Hippocampal formation (tissue), 2 donors: Measurements from ENCODE around the gene ROBO1.
"Not testable (repeated sequence)": the region's sequence is repeated elsewhere in the genome, so short reads cannot be mapped to it uniquely, and the experiment has no call there.

ENCODE experiments used
- DNase-seq, 2 donors: peaks; one replicate each; lab custom pipeline; 2025; lab: John Stamatoyannopoulos, UW

ROBO1 gene

GRCh38 chr3:78690766-78691165 lies 1077.0 kb downstream of the ROBO1 start:
- no peak for DNase-seq

- DNase-seq = no peak
Observed at GRCh38 chr3:78689378-78689777, 1078.4 kb downstream of the ROBO1 start.

- DNase-seq = no peak
Observed at GRCh38 chr3:78687520-78687919, 1080.3 kb downstream of the ROBO1 start.

GRCh38 chr3:78683284-78683683 lies 1084.5 kb downstream of the ROBO1 start:
- no peak for DNase-seq

- not testable (repeated sequence) for DNase-seq
Observed at GRCh38 chr3:78675119-78675805, 1092.5 kb downstream of the ROBO1 start.

- DNase-seq = no peak
Observed at GRCh38 chr3:78670746-78671145, 1097.1 kb downstream of the ROBO1 start.

GRCh38 chr3:78670094-78670493 lies 1097.7 kb downstream of the ROBO1 start:
- peak; percentile 8 to 68 for DNase-seq

- no peak for DNase-seq
Observed at GRCh38 chr3:78668302-78668701, 1099.5 kb downstream of the ROBO1 start.

GRCh38 chr3:78666470-78666800 lies 1101.4 kb downstream of the ROBO1 start:
- no peak for DNase-seq

GRCh38 chr3:78665776-78666469 lies 1101.9 kb downstream of the ROBO1 start:
- DNase-seq = no peak

- DNase-seq = no peak
Observed at GRCh38 chr3:78665101-78665500, 1102.7 kb downstream of the ROBO1 start.

- DNase-seq = no peak
Observed at GRCh38 chr3:78660957-78661356, 1106.8 kb downstream of the ROBO1 start.

- peak in 1 of 2 donors; percentile 54 for DNase-seq
Observed at GRCh38 chr3:78659386-78659987, 1108.3 kb downstream of the ROBO1 start.

GRCh38 chr3:78647726-78648125 lies 1120.1 kb downstream of the ROBO1 start:
- no peak for DNase-seq

- DNase-seq = peak in 1 of 2 donors; percentile 85
Observed at GRCh38 chr3:78645628-78646310, 1122.0 kb downstream of the ROBO1 start.

GRCh38 chr3:78644847-78645246 lies 1123.0 kb downstream of the ROBO1 start:
- no peak for DNase-seq

GRCh38 chr3:78642226-78643035 lies 1125.4 kb downstream of the ROBO1 start:
- no peak for DNase-seq

- no peak for DNase-seq
Observed at GRCh38 chr3:78641703-78642102, 1126.1 kb downstream of the ROBO1 start.

- DNase-seq = no peak
Observed at GRCh38 chr3:78634316-78634715, 1133.5 kb downstream of the ROBO1 start.

GRCh38 chr3:78633626-78634025 lies 1134.2 kb downstream of the ROBO1 start:
- no peak for DNase-seq

GRCh38 chr3:78632925-78633553 lies 1134.8 kb downstream of the ROBO1 start:
- no peak for DNase-seq
